NB4 (cell line): ENCODE results near the gene ADORA2B.
A peak's percentile ranks its signal among the peaks of the same experiment; 100 is the strongest.

ENCODE experiments used
- MYC ChIP-seq: IDR thresholded peaks from 2 replicates; pipeline ENCODE4 v1.6.1; 2011; ENCODE audit warnings: low read depth, low read length
- TF ChIP-seq, protein P1 (sequence below): IDR thresholded peaks from one replicate; pipeline ENCODE4 v1.5.1; 2012; ENCODE audit warnings: low read depth, low read length
- TF ChIP-seq, protein P2 (sequence below): IDR thresholded peaks from 2 replicates; pipeline ENCODE4 v1.6.1; 2011; ENCODE audit warnings: low read depth, low read length

DNA sequence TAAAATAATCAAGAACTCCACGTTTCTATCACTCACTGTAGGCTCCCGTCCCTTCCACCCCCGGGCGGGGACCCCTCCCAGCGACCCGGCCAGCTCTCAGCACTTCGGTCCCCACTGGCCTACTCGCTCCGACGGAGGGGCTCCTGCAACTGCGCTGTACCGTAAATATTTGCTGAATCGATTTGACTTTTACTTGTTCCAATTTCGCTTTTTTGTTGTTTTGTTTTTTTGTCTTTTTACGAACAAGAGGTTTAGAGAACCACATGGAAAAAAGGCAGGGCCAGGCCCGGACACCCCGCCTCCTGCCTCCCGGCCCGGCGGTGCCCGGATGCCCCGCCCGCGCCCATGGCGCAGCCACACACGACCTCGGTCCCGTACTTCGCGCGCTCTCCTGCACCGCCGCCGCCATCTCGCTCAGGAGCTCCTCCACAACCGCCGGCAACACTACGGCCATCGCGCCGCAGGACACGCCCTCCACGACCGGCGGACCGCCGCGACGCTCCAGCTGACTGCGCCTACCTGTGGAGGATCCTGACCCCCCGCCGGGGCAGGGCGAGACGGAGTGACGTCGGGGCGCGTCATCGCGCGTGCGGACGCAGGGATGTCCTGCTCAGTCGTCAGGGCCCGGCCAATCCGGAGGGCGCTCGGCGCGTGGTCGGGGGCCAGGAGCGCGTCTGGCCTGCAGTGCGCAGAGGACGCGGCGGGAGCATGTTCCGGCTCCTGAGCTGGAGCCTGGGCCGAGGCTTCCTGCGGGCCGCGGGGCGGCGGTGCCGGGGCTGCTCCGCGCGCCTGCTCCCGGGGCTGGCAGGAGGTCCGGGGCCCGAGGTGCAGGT lies 54.4 kb downstream of the ADORA2B start, which contains the start of the genes TTC19 and ZSWIM7:
- TF ChIP-seq MYC: peak; percentile 86
- TF ChIP-seq, protein P1, sequence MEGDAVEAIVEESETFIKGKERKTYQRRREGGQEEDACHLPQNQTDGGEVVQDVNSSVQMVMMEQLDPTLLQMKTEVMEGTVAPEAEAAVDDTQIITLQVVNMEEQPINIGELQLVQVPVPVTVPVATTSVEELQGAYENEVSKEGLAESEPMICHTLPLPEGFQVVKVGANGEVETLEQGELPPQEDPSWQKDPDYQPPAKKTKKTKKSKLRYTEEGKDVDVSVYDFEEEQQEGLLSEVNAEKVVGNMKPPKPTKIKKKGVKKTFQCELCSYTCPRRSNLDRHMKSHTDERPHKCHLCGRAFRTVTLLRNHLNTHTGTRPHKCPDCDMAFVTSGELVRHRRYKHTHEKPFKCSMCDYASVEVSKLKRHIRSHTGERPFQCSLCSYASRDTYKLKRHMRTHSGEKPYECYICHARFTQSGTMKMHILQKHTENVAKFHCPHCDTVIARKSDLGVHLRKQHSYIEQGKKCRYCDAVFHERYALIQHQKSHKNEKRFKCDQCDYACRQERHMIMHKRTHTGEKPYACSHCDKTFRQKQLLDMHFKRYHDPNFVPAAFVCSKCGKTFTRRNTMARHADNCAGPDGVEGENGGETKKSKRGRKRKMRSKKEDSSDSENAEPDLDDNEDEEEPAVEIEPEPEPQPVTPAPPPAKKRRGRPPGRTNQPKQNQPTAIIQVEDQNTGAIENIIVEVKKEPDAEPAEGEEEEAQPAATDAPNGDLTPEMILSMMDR: no peak
- TF ChIP-seq, protein P2, sequence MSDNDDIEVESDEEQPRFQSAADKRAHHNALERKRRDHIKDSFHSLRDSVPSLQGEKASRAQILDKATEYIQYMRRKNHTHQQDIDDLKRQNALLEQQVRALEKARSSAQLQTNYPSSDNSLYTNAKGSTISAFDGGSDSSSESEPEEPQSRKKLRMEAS: peak; percentile 88
